OCI-LY1 (cell line): Measurements from ENCODE around the gene FOSB.

Source experiments
- CTCF ChIP-seq: fragments of 200-600 bp; sonication (generic), shearing (Covaris generic); IDR thresholded peaks from 2 replicates; pipeline ENCODE4 v1.5.1; 2017; ENCODE audit warnings: mild to moderate bottlenecking, antibody characterized with exemption, low read length, moderate library complexity, mixed read lengths
- EZH2 ChIP-seq: fragments of 200-600 bp; sonication (generic), shearing (Covaris generic); IDR thresholded peaks from 2 replicates; pipeline ENCODE4 v1.8.0; 2017; ENCODE audit warnings: borderline replicate concordance, mixed run types, mild to moderate bottlenecking, antibody characterized with exemption, low read length, moderate library complexity, mixed read lengths

DNA sequence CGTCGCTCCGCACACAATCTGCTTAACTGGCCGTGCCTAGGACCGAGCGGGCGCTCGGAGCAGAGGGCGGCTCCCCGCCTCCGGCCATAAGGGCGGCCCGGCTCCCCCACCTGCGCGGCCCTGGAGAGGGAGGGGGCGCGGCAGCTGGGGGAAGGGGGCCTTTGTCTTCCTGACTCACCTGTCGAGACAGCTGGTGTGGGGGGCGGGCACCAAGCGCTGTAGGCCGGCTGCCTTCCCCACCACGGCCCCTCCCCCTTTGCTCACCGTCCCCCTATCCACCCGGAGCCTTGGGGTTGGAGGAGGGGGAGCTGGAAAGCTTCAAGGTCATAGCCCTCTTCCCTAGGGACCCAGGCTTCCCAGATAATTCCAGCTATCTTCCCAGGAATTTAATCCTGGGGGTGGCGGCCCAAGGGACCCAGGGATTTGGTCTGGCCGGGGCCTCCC lies 40.6 kb downstream of the FOSB start:
- no peak for TF ChIP-seq CTCF
- no peak for TF ChIP-seq EZH2
